ENCODE results near the gene FNDC3B. TPM values are rescaled to one million over a fixed set of nuclear protein-coding genes. Genes with fewer than 3 reads are reported as not detected.

The FNDC3B gene
- total RNA-seq, 1 experiment from 2014 or later = 173 TPM

GRCh38 chr3:172216911-172217310 lies 177.5 kb downstream of the FNDC3B start:
- H3K36me3 ChIP-seq (ENCODE audit: control insufficient read depth, insufficient read depth, low read length) = no peaks in the 10 kb centered on the region
- TF ChIP-seq CTCF (IDR thresholded peaks at IDR 0.05) (no peak), REST (IDR thresholded peaks at IDR 0.05; ENCODE audit: insufficient read depth in 1 of 2, low read depth in 2 of 2, low read length in 1 of 2) (no peak), SIN3A (IDR thresholded peaks at IDR 0.05; ENCODE audit: borderline replicate concordance, insufficient read depth, low read depth, low read length) (no peak), TCF7L2 (IDR thresholded peaks at IDR 0.05; ENCODE audit: low read depth, low read length) (no peak)
- POLR2A ChIA-PET = no interaction called here
- BruUV-seq (replicated peaks) = no TSS peak
- peaks cover 91% of the 10 kb centered on the region for H3K4me1 ChIP-seq (ENCODE audit: control insufficient read depth, insufficient read depth, low read length)
- intact Hi-C loops (cut with micrococcal nuclease; ENCODE audit: unreplicated experiment) (no loop called here), in situ Hi-C loops (cut with HindIII; ENCODE audit: low pct_unique_long_range_greater_than_20kb, low sequenced_read_pairs) (no loop called here)
- CTCF ChIA-PET = no interaction called here
- ATAC-seq (no peak), DNase-seq (ENCODE audit: low read depth, low spot score) (no peak)
- H3K27me3 ChIP-seq (ENCODE audit: control insufficient read depth, insufficient read depth, low read length) = no peaks in the 10 kb centered on the region
- H3K27ac ChIP-seq (ENCODE audit: low read length) = peak overlapping the region; percentile 83
- no peak overlapping the region for H3K4me3 ChIP-seq (ENCODE audit: low read depth in 2 of 2, low read length in 2 of 2)
- no peaks in the 10 kb centered on the region for H3K9me3 ChIP-seq (ENCODE audit: control insufficient read depth, insufficient read depth, low read depth, low read length)

GRCh38 chr3:172217877-172218276 lies 178.5 kb downstream of the FNDC3B start:
- ATAC-seq (no peak), DNase-seq (ENCODE audit: low read depth, low spot score) (no peak)
- ChIA-PET POLR2A (interaction anchor here (0.5 to 0.6 kb wide), 2 partner anchors 12 to 519 kb away, joined by 8 to 13 read pairs; no protein-coding TSS in a partner anchor), CTCF (no interaction called here)
- no TSS peak for BruUV-seq (replicated peaks)
- no peaks in the 10 kb centered on the region for H3K9me3 ChIP-seq (ENCODE audit: control insufficient read depth, insufficient read depth, low read depth, low read length)
- in situ Hi-C loops (cut with HindIII; ENCODE audit: low pct_unique_long_range_greater_than_20kb, low sequenced_read_pairs) = no loop called here
- H3K4me1 ChIP-seq (ENCODE audit: control insufficient read depth, insufficient read depth, low read length) = peaks cover 92% of the 10 kb centered on the region
- intact Hi-C loops (cut with micrococcal nuclease; ENCODE audit: unreplicated experiment) = no loop called here
- no peak; the same call in 1 of the 2 replicates for TF ChIP-seq POLR2AphosphoS5 (IDR thresholded peaks at IDR 0.05; ENCODE audit: low read depth, low read length)
- TF ChIP-seq CTCF (IDR thresholded peaks at IDR 0.05) = no peak
- TF ChIP-seq SIN3A (IDR thresholded peaks at IDR 0.05; ENCODE audit: borderline replicate concordance, insufficient read depth, low read depth, low read length) = no peak
- TF ChIP-seq REST (IDR thresholded peaks at IDR 0.05; ENCODE audit: insufficient read depth in 1 of 2, low read depth in 2 of 2, low read length in 1 of 2) = no peak
- TF ChIP-seq TCF7L2 (IDR thresholded peaks at IDR 0.05; ENCODE audit: low read depth, low read length) = no peak
- H3K27me3 ChIP-seq (ENCODE audit: control insufficient read depth, insufficient read depth, low read length) = no peaks in the 10 kb centered on the region
- H3K36me3 ChIP-seq (ENCODE audit: control insufficient read depth, insufficient read depth, low read length) = no peaks in the 10 kb centered on the region
- H3K27ac ChIP-seq (ENCODE audit: low read length) = peak overlapping the region; percentile 83
- no peak overlapping the region for H3K4me3 ChIP-seq (ENCODE audit: low read depth in 2 of 2, low read length in 2 of 2)
